ENCODE data around the gene IL1RAPL2. TPM values are rescaled to one million over a fixed set of nuclear protein-coding genes. Genes with fewer than 3 reads are reported as not detected.
A peak's percentile ranks its signal among the peaks of the same experiment; 100 is the strongest.

Gene IL1RAPL2
- polyA plus RNA-seq, 2 of the 4 experiments (the other 2 are of a cell fraction) = not detected

DNA sequence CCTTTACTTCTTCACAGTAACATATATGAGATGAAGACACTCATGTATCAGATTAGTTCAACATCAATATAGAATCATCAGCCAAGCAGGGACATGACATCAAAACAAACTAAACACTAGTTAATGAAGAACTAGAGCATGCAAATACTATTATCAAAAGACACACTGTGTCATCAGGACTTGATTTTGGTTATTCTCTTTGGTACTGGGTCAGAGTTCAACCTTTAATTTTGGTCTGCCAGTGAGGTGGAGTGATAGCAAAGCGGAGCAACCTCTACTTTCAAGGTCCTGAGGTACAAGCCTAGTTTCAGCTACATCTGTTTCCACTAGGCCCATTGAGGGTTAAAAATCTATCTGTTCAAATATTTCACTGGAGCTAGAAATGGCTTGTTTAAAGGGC is 584.0 kb downstream of the IL1RAPL2 start:
- Histone ChIP-seq H3K9me3 (no peaks in the 10 kb centered on the region), H3K27ac (no peak overlapping the region), H3K4me3 (no peak overlapping the region), H3K4me1 (no peaks in the 10 kb centered on the region), H3K4me2 (no peak overlapping the region)
- ChIA-PET POLR2A (no interaction called here), CTCF (no interaction called here)
- DNase-seq (ENCODE audit: low read depth in 1 of 2, low spot score in 1 of 2) (no peak), FAIRE-seq (peak; percentile 7), ATAC-seq (no peak)
- WGBS (ENCODE audit: missing lambda C conversion rate) = 0% methylated on average over 1 of the region's 1 CpG
- TF ChIP-seq ZNF302 (CRISPR knock-in tag; IDR thresholded peaks at IDR 0.05) = no peak
- TF ChIP-seq NPAS2 (CRISPR knock-in tag; IDR thresholded peaks at IDR 0.05; ENCODE audit: borderline replicate concordance) = no peak
- TF ChIP-seq, protein P1, sequence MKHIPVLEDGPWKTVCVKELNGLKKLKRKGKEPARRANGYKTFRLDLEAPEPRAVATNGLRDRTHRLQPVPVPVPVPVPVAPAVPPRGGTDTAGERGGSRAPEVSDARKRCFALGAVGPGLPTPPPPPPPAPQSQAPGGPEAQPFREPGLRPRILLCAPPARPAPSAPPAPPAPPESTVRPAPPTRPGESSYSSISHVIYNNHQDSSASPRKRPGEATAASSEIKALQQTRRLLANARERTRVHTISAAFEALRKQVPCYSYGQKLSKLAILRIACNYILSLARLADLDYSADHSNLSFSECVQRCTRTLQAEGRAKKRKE (CRISPR knock-in tag; IDR thresholded peaks at IDR 0.05; ENCODE audit: low read depth) = no peak
- no peak for TF ChIP-seq ESRRA (IDR thresholded peaks at IDR 0.05; ENCODE audit: borderline replicate concordance, low read length)
- no peak for TF ChIP-seq RAD21 (conservative IDR thresholded peaks at IDR 0.05 in 1 of 2, IDR thresholded peaks at IDR 0.05 in 1 of 2)
- no peak for TF ChIP-seq SMC3 (IDR thresholded peaks at IDR 0.05)

DNA sequence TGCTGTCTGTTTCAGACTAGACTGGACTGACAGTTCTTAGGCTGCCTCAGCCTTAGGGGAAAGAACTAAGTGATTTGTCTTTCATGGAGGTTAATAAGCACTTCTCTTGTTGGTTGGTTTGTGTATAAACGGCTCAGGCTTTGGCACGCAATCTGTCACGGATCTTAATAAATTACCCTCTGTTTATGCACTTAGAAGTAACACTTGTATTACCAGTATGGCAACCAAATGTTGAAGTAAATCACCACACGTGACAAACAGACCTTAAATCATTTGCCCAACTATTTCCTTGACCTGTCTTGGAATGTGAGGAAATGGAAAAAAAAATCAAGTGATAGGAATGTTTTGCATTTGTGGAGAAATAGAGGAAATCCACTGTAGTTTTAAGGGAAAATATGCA is 584.6 kb downstream of the IL1RAPL2 start:
- Histone ChIP-seq H3K9me3 (no peaks in the 10 kb centered on the region), H3K4me1 (no peaks in the 10 kb centered on the region), H3K27ac (no peak overlapping the region), H3K4me2 (no peak overlapping the region), H3K4me3 (no peak overlapping the region)
- DNase-seq (ENCODE audit: low read depth in 1 of 2, low spot score in 1 of 2) = no peak
- POLR2A ChIA-PET = no interaction called here
- CTCF ChIA-PET = no interaction called here
- no peak for ATAC-seq
- FAIRE-seq = peak; percentile 85
- TF ChIP-seq FOSL2 (IDR thresholded peaks at IDR 0.05) (no peak), FOSL2 (CRISPR knock-in tag; IDR thresholded peaks at IDR 0.05) (no peak), HOXB13 (CRISPR knock-in tag; IDR thresholded peaks at IDR 0.05; ENCODE audit: low read depth) (no peak), MYC (IDR thresholded peaks at IDR 0.05; ENCODE audit: borderline replicate concordance, low read length) (no peak), JUN (IDR thresholded peaks at IDR 0.05) (no peak), ZNF302 (CRISPR knock-in tag; IDR thresholded peaks at IDR 0.05) (no peak), CEBPB (IDR thresholded peaks at IDR 0.05) (no peak), RCOR1 (IDR thresholded peaks at IDR 0.05; ENCODE audit: low read depth, low read length) (no peak), ZC3H11A (IDR thresholded peaks at IDR 0.05) (no peak)
- TF ChIP-seq, protein P2, sequence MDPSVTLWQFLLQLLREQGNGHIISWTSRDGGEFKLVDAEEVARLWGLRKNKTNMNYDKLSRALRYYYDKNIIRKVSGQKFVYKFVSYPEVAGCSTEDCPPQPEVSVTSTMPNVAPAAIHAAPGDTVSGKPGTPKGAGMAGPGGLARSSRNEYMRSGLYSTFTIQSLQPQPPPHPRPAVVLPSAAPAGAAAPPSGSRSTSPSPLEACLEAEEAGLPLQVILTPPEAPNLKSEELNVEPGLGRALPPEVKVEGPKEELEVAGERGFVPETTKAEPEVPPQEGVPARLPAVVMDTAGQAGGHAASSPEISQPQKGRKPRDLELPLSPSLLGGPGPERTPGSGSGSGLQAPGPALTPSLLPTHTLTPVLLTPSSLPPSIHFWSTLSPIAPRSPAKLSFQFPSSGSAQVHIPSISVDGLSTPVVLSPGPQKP (IDR thresholded peaks at IDR 0.05; ENCODE audit: low read depth, low read length) = no peak
- TF ChIP-seq, protein P1 (CRISPR knock-in tag; IDR thresholded peaks at IDR 0.05; ENCODE audit: low read depth) = no peak
- TF ChIP-seq, protein P3, sequence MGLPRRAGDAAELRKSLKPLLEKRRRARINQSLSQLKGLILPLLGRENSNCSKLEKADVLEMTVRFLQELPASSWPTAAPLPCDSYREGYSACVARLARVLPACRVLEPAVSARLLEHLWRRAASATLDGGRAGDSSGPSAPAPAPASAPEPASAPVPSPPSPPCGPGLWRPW (IDR thresholded peaks at IDR 0.05) = no peak
- WGBS (ENCODE audit: missing lambda C conversion rate) = 0% methylated on average over 4 of the region's 4 CpGs

DNA sequence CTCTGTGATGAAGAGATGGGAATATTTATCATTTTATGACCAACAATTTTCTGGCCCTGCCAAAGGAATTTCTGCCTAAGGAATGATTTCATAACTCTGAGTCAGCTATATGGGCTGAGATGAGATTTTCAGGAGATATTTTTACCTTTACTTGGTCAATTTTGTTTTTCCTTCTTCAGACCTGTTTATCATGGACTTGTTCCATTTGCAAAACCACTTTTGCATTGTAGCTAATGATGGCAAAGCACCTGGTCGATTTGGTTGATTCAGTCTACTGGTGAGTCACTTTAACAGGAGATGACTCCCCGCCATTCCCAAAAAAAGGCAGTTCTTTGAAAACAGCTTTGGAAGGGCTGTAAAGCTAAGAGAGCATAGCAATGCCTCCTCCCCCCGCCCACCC is 601.2 kb downstream of the IL1RAPL2 start:
- CTCF ChIA-PET = no interaction called here
- FAIRE-seq (no peak), ATAC-seq (no peak), DNase-seq (ENCODE audit: low read depth in 1 of 2, low spot score in 1 of 2) (no peak)
- H3K4me1 ChIP-seq = no peaks in the 10 kb centered on the region
- no peaks in the 10 kb centered on the region for H3K9me3 ChIP-seq
- 0% methylated on average over 2 of the region's 3 CpGs for WGBS (ENCODE audit: missing lambda C conversion rate)
- TF ChIP-seq BHLHE40 (IDR thresholded peaks at IDR 0.05; ENCODE audit: low read depth, low read length) (no peak), HOXA7 (CRISPR knock-in tag; IDR thresholded peaks at IDR 0.05) (no peak), RAD21 (conservative IDR thresholded peaks at IDR 0.05 in 1 of 2, IDR thresholded peaks at IDR 0.05 in 1 of 2) (no peak), CEBPB (IDR thresholded peaks at IDR 0.05) (no peak), JUN (IDR thresholded peaks at IDR 0.05) (no peak), KDM5A (IDR thresholded peaks at IDR 0.05) (no peak), MYC (IDR thresholded peaks at IDR 0.05; ENCODE audit: borderline replicate concordance, low read length) (no peak)
- TF ChIP-seq, protein P4, sequence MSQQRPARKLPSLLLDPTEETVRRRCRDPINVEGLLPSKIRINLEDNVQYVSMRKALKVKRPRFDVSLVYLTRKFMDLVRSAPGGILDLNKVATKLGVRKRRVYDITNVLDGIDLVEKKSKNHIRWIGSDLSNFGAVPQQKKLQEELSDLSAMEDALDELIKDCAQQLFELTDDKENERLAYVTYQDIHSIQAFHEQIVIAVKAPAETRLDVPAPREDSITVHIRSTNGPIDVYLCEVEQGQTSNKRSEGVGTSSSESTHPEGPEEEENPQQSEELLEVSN (IDR thresholded peaks at IDR 0.05; ENCODE audit: borderline replicate concordance, low read depth) = no peak
- H3K4me3 ChIP-seq = no peak overlapping the region
- no peak overlapping the region for H3K27ac ChIP-seq
- POLR2A ChIA-PET = no interaction called here
- H3K4me2 ChIP-seq = no peak overlapping the region
